ENCODE results near the gene ELF3.
A peak's percentile ranks its signal among the peaks of the same experiment; 100 is the strongest.
"Not testable (repeated sequence)": the region's sequence is repeated elsewhere in the genome, so short reads cannot be mapped to it uniquely, and the experiment has no call there.

Gene ELF3

GRCh38 chr1:202054094-202054493, 43.7 kb downstream of the ELF3 start:
- TF ChIP-seq, protein P1, sequence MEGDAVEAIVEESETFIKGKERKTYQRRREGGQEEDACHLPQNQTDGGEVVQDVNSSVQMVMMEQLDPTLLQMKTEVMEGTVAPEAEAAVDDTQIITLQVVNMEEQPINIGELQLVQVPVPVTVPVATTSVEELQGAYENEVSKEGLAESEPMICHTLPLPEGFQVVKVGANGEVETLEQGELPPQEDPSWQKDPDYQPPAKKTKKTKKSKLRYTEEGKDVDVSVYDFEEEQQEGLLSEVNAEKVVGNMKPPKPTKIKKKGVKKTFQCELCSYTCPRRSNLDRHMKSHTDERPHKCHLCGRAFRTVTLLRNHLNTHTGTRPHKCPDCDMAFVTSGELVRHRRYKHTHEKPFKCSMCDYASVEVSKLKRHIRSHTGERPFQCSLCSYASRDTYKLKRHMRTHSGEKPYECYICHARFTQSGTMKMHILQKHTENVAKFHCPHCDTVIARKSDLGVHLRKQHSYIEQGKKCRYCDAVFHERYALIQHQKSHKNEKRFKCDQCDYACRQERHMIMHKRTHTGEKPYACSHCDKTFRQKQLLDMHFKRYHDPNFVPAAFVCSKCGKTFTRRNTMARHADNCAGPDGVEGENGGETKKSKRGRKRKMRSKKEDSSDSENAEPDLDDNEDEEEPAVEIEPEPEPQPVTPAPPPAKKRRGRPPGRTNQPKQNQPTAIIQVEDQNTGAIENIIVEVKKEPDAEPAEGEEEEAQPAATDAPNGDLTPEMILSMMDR (IDR thresholded peaks at IDR 0.05; ENCODE audit: low read depth, low read length), result no peak
- Histone ChIP-seq H3K27ac (no peak overlapping the region), H3K9me3 (ENCODE audit: severe bottlenecking) (peaks cover 6% of the 10 kb centered on the region), H3K4me3 (ENCODE audit: low read depth, low read length) (no peak overlapping the region), H3K36me3 (no peaks in the 10 kb centered on the region), H3K27me3 (ENCODE audit: insufficient read depth, low read depth, severe bottlenecking) (no peaks in the 10 kb centered on the region)
- DNase-seq, result no peak

DNA sequence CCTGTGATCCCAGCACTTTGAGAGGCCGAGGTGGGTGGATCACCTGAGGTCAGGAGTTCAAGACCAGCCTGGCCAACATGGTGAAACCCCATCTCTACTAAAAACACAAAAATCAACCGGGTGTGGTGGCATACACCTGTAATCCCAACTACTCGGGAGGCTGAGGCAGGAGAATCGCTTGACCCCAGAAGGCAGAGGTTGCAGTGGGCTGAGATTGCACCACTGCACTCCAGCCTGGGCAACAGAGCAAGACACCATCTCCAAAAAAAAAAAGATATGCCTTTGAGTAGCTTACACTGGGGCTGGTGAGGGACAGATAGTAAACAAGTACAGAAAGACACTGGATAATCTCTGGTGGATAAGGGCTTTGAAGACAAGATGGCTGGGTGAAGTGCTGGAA, 44.3 kb downstream of the ELF3 start:
- H3K27ac ChIP-seq; H3K4me3 ChIP-seq (ENCODE audit: low read depth, low read length); H3K27me3 ChIP-seq (ENCODE audit: insufficient read depth, low read depth, severe bottlenecking); H3K9me3 ChIP-seq (ENCODE audit: severe bottlenecking); DNase-seq; H3K36me3 ChIP-seq: not testable (repeated sequence)

GRCh38 chr1:202056644-202057334, 46.4 kb downstream of the ELF3 start:
- Histone ChIP-seq H3K9me3 (ENCODE audit: severe bottlenecking) (peaks cover 6% of the 10 kb centered on the region), H3K27me3 (ENCODE audit: insufficient read depth, low read depth, severe bottlenecking) (no peaks in the 10 kb centered on the region), H3K4me3 (ENCODE audit: low read depth, low read length) (peak overlapping the region; percentile 3; the same call in 1 of the 2 replicates), H3K36me3 (no peaks in the 10 kb centered on the region), H3K27ac (peak overlapping the region; percentile 97)
- TF ChIP-seq, protein P1 (IDR thresholded peaks at IDR 0.05; ENCODE audit: low read depth, low read length), result no peak
- peak; percentile 99 for DNase-seq

- H3K4me3 ChIP-seq (ENCODE audit: low read depth, low read length); H3K36me3 ChIP-seq; H3K27me3 ChIP-seq (ENCODE audit: insufficient read depth, low read depth, severe bottlenecking); DNase-seq; H3K9me3 ChIP-seq (ENCODE audit: severe bottlenecking): not testable (repeated sequence)
- peak overlapping the region; percentile 97 for H3K27ac ChIP-seq
These were observed 46.9 kb downstream of the ELF3 start for GRCh38 chr1:202057335-202057704.

GRCh38 chr1:202058001-202058908, 47.9 kb downstream of the ELF3 start:
- peak overlapping the region; percentile 97 for H3K27ac ChIP-seq
- H3K36me3 ChIP-seq, result no peaks in the 10 kb centered on the region
- no peaks in the 10 kb centered on the region for H3K27me3 ChIP-seq (ENCODE audit: insufficient read depth, low read depth, severe bottlenecking)
- TF ChIP-seq, protein P1 (IDR thresholded peaks at IDR 0.05; ENCODE audit: low read depth, low read length), result no peak
- no peak for DNase-seq
- peaks cover 6% of the 10 kb centered on the region for H3K9me3 ChIP-seq (ENCODE audit: severe bottlenecking)
- H3K4me3 ChIP-seq (ENCODE audit: low read depth, low read length), result no peak overlapping the region

DNA sequence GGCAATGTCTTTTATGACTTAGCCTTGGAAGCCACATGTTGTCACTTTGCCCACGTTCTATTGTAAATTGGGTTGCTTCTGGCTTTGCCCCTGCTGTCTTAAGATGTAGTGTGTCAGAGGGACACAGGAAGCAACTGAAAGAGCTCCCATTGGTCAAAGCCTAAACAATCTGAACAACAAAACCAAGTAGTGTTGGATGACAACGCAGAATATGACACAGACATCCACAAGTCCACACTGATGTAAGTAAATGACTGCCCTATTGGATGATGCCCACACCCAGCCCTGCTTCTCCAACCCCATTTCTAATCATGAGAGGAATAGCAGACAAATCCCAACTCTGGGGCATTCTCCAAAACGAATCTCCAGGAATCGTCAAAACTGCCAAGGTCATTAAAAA, 50.7 kb downstream of the ELF3 start:
- Histone ChIP-seq H3K9me3 (ENCODE audit: severe bottlenecking) (peaks cover 4% of the 10 kb centered on the region), H3K27ac (no peak overlapping the region), H3K27me3 (ENCODE audit: insufficient read depth, low read depth, severe bottlenecking) (no peaks in the 10 kb centered on the region), H3K4me3 (ENCODE audit: low read depth, low read length) (no peak overlapping the region), H3K36me3 (no peaks in the 10 kb centered on the region; the same call in 1 of the 2 replicates)
- TF ChIP-seq, protein P1 (IDR thresholded peaks at IDR 0.05; ENCODE audit: low read depth, low read length), result no peak
- DNase-seq, result no peak

GRCh38 chr1:202061787-202062186, 51.4 kb downstream of the ELF3 start:
- H3K9me3 ChIP-seq (ENCODE audit: severe bottlenecking), result not testable (repeated sequence)

DNA sequence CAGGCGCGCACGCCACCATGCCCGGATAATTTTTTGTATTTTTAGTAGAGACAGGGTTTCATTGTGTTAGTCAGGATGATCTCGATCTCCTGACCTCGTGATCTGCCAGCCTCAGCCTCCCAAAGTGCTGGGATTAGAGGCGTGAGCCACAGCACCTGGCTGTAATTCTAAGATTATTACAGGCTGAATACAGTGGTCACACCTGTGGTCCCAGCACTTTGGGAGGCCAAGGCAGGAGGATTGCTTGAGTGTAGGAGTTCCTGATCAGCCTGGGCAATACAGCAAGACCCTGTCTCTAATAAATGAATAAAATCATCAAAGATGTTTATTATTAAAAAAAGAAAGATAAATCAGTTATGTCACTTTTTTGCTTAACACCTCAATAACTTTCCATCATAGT, 52.2 kb downstream of the ELF3 start:
- H3K27ac ChIP-seq, result peak overlapping the region; percentile 23; the same call in 1 of the 2 replicates

More at GRCh38 chr1:202061787-202062186, 51.4 kb downstream of the ELF3 start:
- not testable (repeated sequence) for DNase-seq; H3K27ac ChIP-seq; H3K4me3 ChIP-seq (ENCODE audit: low read depth, low read length); H3K36me3 ChIP-seq; H3K27me3 ChIP-seq (ENCODE audit: insufficient read depth, low read depth, severe bottlenecking)

More for the DNA sequence above, 52.2 kb downstream of the ELF3 start:
- not testable (repeated sequence) for H3K27me3 ChIP-seq (ENCODE audit: insufficient read depth, low read depth, severe bottlenecking); H3K9me3 ChIP-seq (ENCODE audit: severe bottlenecking); H3K36me3 ChIP-seq; DNase-seq; H3K4me3 ChIP-seq (ENCODE audit: low read depth, low read length)

All from WERI-Rb-1 (cell line).